Fibroblast of mammary gland (primary cell): ENCODE measurements around the gene CCDC14.

Source experiments
- DNase-seq: peaks from one replicate; pipeline ENCODE4 v3.0.0-alpha.2; 2010; ENCODE audit warnings: low read depth
- H3K4me3 ChIP-seq: 2 replicates; pipeline ENCODE4 v1.5.1; 2011; ENCODE audit warnings: low read depth, mild to moderate bottlenecking, low read length, moderate library complexity; ENCODE audit not compliant: control insufficient read depth
- CTCF ChIP-seq: conservative IDR thresholded peaks from 2 replicates; pipeline ENCODE4 v1.5.1; 2011; ENCODE audit warnings: low read depth, low read length, inconsistent platforms; ENCODE audit not compliant: control insufficient read depth, insufficient read depth

The CCDC14 gene

GRCh38 chr3:123884993-123885392, 76.0 kb downstream of the CCDC14 start:
- no peak overlapping the region for H3K4me3 ChIP-seq
- DNase-seq = no peak
- no peak for TF ChIP-seq CTCF

- DNase-seq = peak; percentile 81
- TF ChIP-seq CTCF = no peak
- peak within 1 kb of the TSS; percentile 58 for H3K4me3 ChIP-seq
These were observed 76.7 kb downstream of the CCDC14 start, which contains the start of gene MYLK for GRCh38 chr3:123884203-123884831. MYLK (minus strand) TSS chr3:123884332; CDS start chr3:123793841, 90,491 bp downstream.

GRCh38 chr3:123883701-123884202, 77.3 kb downstream of the CCDC14 start:
- no peak for DNase-seq
- H3K4me3 ChIP-seq = peak overlapping the region; percentile 58
- no peak for TF ChIP-seq CTCF

GRCh38 chr3:123883111-123883510, 77.9 kb downstream of the CCDC14 start:
- H3K4me3 ChIP-seq = peak overlapping the region; percentile 58
- TF ChIP-seq CTCF = no peak
- DNase-seq = no peak

- no peak for DNase-seq
- no peak for TF ChIP-seq CTCF
- H3K4me3 ChIP-seq = no peak overlapping the region
These were observed 79.3 kb downstream of the CCDC14 start for GRCh38 chr3:123881771-123882170.

- peak; percentile 74 for TF ChIP-seq CTCF
- H3K4me3 ChIP-seq = no peak overlapping the region
- DNase-seq = peak; percentile 66
These were observed 79.9 kb downstream of the CCDC14 start for GRCh38 chr3:123880998-123881561.
